ENCODE results near the gene REG3A.

The REG3A gene

GRCh38 chr2:79159653-79160052 is at the start of gene REG3A:
REG3A (minus strand) TSS chr2:79159753; CDS start chr2:79159405, 348 bp downstream.
- no peak for DNase-seq

GRCh38 chr2:79200762-79201161 is 41.2 kb upstream of the REG3A start:
- no peak for DNase-seq

- no peak for DNase-seq
Measured at GRCh38 chr2:79191816-79192215, 32.3 kb upstream of the REG3A start.

- no peak for DNase-seq
Measured at GRCh38 chr2:79191081-79191480, 31.5 kb upstream of the REG3A start.

- DNase-seq, result no peak
Measured at GRCh38 chr2:79189465-79189864, 29.9 kb upstream of the REG3A start.

GRCh38 chr2:79181617-79182016 is 22.1 kb upstream of the REG3A start:
- DNase-seq, result no peak

- no peak for DNase-seq
Measured at GRCh38 chr2:79180092-79180491, 20.5 kb upstream of the REG3A start.

GRCh38 chr2:79179036-79179435 is 19.5 kb upstream of the REG3A start:
- DNase-seq, result no peak

GRCh38 chr2:79178076-79178674 is 18.6 kb upstream of the REG3A start:
- DNase-seq, result no peak

GRCh38 chr2:79171348-79171958 is 11.9 kb upstream of the REG3A start:
- no peak for DNase-seq

GRCh38 chr2:79162801-79163200 is 3.2 kb upstream of the REG3A start:
- DNase-seq, result no peak

- DNase-seq, result no peak
Measured at GRCh38 chr2:79162132-79162531, 2.6 kb upstream of the REG3A start.

- DNase-seq, result no peak
Measured at GRCh38 chr2:79159030-79159429, 523 bp downstream of the REG3A start.

GRCh38 chr2:79155826-79156476 is 3.6 kb downstream of the REG3A start:
- DNase-seq, result no peak

GRCh38 chr2:79139423-79139822 is 20.1 kb downstream of the REG3A start:
- no peak for DNase-seq

GRCh38 chr2:79138385-79138784 is 21.2 kb downstream of the REG3A start:
- no peak for DNase-seq

GRCh38 chr2:79131687-79132086 is 27.9 kb downstream of the REG3A start:
- no peak for DNase-seq

GRCh38 chr2:79129804-79130203 is 29.7 kb downstream of the REG3A start:
- no peak for DNase-seq

- DNase-seq, result no peak
Measured at GRCh38 chr2:79129260-79129659, 30.3 kb downstream of the REG3A start.

- DNase-seq, result no peak
Measured at GRCh38 chr2:79128406-79128805, 31.1 kb downstream of the REG3A start.

GRCh38 chr2:79125721-79125985 is 33.9 kb downstream of the REG3A start:
- DNase-seq, result no peak

GRCh38 chr2:79124907-79125720 is 34.4 kb downstream of the REG3A start:
- DNase-seq, result no peak

GRCh38 chr2:79122676-79123075 is 36.9 kb downstream of the REG3A start:
- no peak for DNase-seq

GRCh38 chr2:79120194-79120713 is 39.3 kb downstream of the REG3A start, which contains the start of gene REG1A:
REG1A (plus strand) TSS chr2:79120488; CDS start chr2:79120862, 374 bp downstream.
- DNase-seq, result no peak
